ENCODE data around the gene SPANXN3. TPM values are rescaled to one million over a fixed set of nuclear protein-coding genes. Genes with fewer than 3 reads are reported as not detected.

The SPANXN3 gene, protein sequence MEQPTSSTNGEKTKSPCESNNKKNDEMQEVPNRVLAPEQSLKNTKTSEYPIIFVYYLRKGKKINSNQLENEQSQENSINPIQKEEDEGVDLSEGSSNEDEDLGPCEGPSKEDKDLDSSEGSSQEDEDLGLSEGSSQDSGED
- not detected in 2 replicates for total RNA-seq (2014; rRNA removed; shearing (Covaris generic))

DNA sequence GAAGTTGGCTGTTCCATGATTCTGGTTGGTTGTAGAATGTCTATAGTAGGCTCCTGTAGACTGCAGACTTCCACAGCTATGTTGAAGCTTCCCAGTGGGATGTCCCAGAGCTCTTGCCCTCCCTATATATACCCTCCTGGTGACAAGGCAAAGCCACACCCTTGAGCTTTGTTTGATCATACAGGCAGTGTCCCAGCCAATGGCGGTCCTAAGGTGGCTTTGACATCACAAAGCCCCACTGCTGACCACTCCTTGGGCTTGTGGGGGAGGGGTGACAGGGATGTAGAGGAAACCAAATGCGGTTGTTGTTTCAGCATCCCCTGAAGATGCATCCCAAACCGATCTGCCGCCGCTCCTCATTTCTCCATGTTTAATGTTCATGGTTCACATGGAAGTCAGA lies at the start of gene SPANXN3:
Gene SPANXN3, minus strand, starts transcription at position 101 of the 400 bp plus-strand sequence. Its CDS starts 84 bp downstream, at position 17.

Other genes with a start within 250 kb of the SPANXN3 start
- gene SLITRK4, start 118.6 kb upstream of the SPANXN3 start, total RNA-seq (2014; rRNA removed; shearing (Covaris generic)) = 1.5 TPM in 2 replicates
- not detected in 2 replicates for gene SPANXN2, start 203.3 kb upstream of the SPANXN3 start, total RNA-seq (2014; rRNA removed; shearing (Covaris generic))

Measured in A375 (cell line).